ENCODE data around the gene TBX15. TPM values are rescaled to one million over a fixed set of nuclear protein-coding genes. Genes with fewer than 3 reads are reported as not detected.

TBX15 gene
- total RNA-seq, 4 donors from 2014 or later, result 0.45 to 1.6 (median 0.56) TPM

- 40 to 42% methylated on average over 1 to 2 of the region's 2 CpGs for WGBS, 2 donors (ENCODE audit: low coverage in 1 of 2)
- H3K27ac ChIP-seq, result no peak overlapping the region
- no peaks in the 10 kb centered on the region for H3K9me3 ChIP-seq
- no peaks in the 10 kb centered on the region for H3K36me3 ChIP-seq
- TF ChIP-seq CTCF (IDR thresholded peaks at IDR 0.05), result no peak
- no peak for TF ChIP-seq POLR2AphosphoS5 (IDR thresholded peaks at IDR 0.05)
- no peak for TF ChIP-seq EP300 (IDR thresholded peaks at IDR 0.05)
- TF ChIP-seq POLR2A (IDR thresholded peaks at IDR 0.05), result no peak
- peaks cover 0 to 34% (median 18%) of the 10 kb centered on the region in 3 donors for H3K4me1 ChIP-seq
- no peak overlapping the region for H3K4me3 ChIP-seq
- H3K27me3 ChIP-seq, result peaks cover 100% of the 10 kb centered on the region
- ATAC-seq, result no peak
Measured at GRCh38 chr1:118998171-118998570, 10.0 kb upstream of the TBX15 start.

- Histone ChIP-seq H3K4me1 (peaks cover 0 to 41% (median 17%) of the 10 kb centered on the region in 3 donors), H3K4me3 (no peak overlapping the region), H3K36me3 (no peaks in the 10 kb centered on the region), H3K9me3 (no peaks in the 10 kb centered on the region), H3K27me3 (peaks cover 100% of the 10 kb centered on the region), H3K27ac (no peak overlapping the region)
- 7 to 11% methylated on average over 3 to 5 of the region's 7 CpGs for WGBS, 2 donors (ENCODE audit: low coverage in 1 of 2)
- no peak for TF ChIP-seq EP300 (IDR thresholded peaks at IDR 0.05)
- no peak for TF ChIP-seq POLR2A (IDR thresholded peaks at IDR 0.05)
- TF ChIP-seq POLR2AphosphoS5 (IDR thresholded peaks at IDR 0.05), result no peak
- no peak for TF ChIP-seq CTCF (IDR thresholded peaks at IDR 0.05)
- ATAC-seq, result no peak
Measured at GRCh38 chr1:118997225-118997624, 9.1 kb upstream of the TBX15 start.

GRCh38 chr1:118995312-118996016 is 7.3 kb upstream of the TBX15 start:
- no peak for ATAC-seq
- H3K27me3 ChIP-seq, result peaks cover 100% of the 10 kb centered on the region

GRCh38 chr1:118993700-118994026 is 5.5 kb upstream of the TBX15 start:
- peaks cover 0 to 8% (median 0%) of the 10 kb centered on the region in 3 donors for H3K9me3 ChIP-seq
- peaks cover 100% of the 10 kb centered on the region for H3K27me3 ChIP-seq
- WGBS, 2 donors (ENCODE audit: low coverage in 1 of 2), result 27 to 48% methylated on average over 4 to 9 of the region's 9 CpGs
- H3K36me3 ChIP-seq, result no peaks in the 10 kb centered on the region
- no peak for ATAC-seq
- H3K4me1 ChIP-seq, result peaks cover 0 to 18% (median 0%) of the 10 kb centered on the region in 3 donors
- no peak overlapping the region for H3K4me3 ChIP-seq
- H3K27ac ChIP-seq, result no peak overlapping the region
- TF ChIP-seq POLR2A (IDR thresholded peaks at IDR 0.05) (no peak), EP300 (IDR thresholded peaks at IDR 0.05) (no peak), POLR2AphosphoS5 (IDR thresholded peaks at IDR 0.05) (no peak), CTCF (IDR thresholded peaks at IDR 0.05) (no peak)

More at GRCh38 chr1:118995312-118996016, 7.3 kb upstream of the TBX15 start:
- Histone ChIP-seq H3K36me3 (no peaks in the 10 kb centered on the region), H3K27ac (no peak overlapping the region), H3K4me3 (no peak overlapping the region), H3K9me3 (no peaks in the 10 kb centered on the region), H3K4me1 (peaks cover 0 to 23% (median 3%) of the 10 kb centered on the region in 3 donors)
- 55 to 94% methylated on average over 2 to 3 of the region's 3 CpGs for WGBS, 2 donors (ENCODE audit: low coverage in 1 of 2)
- no peak for TF ChIP-seq CTCF (IDR thresholded peaks at IDR 0.05)

Measured in gastroesophageal sphincter (tissue), 4 donors.